AG04450 (cell line): ENCODE data around the gene TNFAIP3. TPM values are rescaled to one million over a fixed set of nuclear protein-coding genes. Genes with fewer than 3 reads are reported as not detected.

Experiments used
- CTCF ChIA-PET: fragments of 300-600, 350-600 bp; formaldehyde crosslinking; extraction: SDS; loops from one replicate; lab custom pipeline; 2022; ENCODE audit warnings: antibody characterized with exemption, inconsistent platforms; lab: Charles Lee
- POLR2A ChIA-PET: fragments of 350-600 bp; formaldehyde crosslinking; extraction: SDS; loops from one replicate; lab custom pipeline; 2021; ENCODE audit warnings: antibody characterized with exemption, inconsistent platforms; lab: Yijun Ruan, JAX
- DNase-seq: peaks from one replicate; pipeline ENCODE4 v3.0.0-alpha.2; 2011; ENCODE audit warnings: low read depth, low spot score
- H3K27ac ChIP-seq: one replicate; pipeline ENCODE4 v1.5.1; 2012; ENCODE audit warnings: low read depth, low read length, control low read depth
- H3K27me3 ChIP-seq: one replicate; pipeline ENCODE4 v1.6.0; 2012; ENCODE audit warnings: low read length; ENCODE audit not compliant: control insufficient read depth, insufficient read depth
- H3K4me3 ChIP-seq: 2 replicates; pipeline ENCODE4 v1.5.1; 2011; ENCODE audit warnings: mild to moderate bottlenecking, low read depth, low read length, control low read depth
- H3K9me3 ChIP-seq: 2 replicates; pipeline ENCODE4 v1.5.1; 2012; ENCODE audit warnings: low read length; ENCODE audit not compliant: control insufficient read depth, insufficient read depth
- CTCF ChIP-seq: IDR thresholded peaks from 2 replicates; pipeline ENCODE4 v1.5.1; 2011; ENCODE audit warnings: low read depth, low read length, control low read depth, inconsistent platforms
- polyA plus RNA-seq: library from polyadenylated mRNA; depleted of rRNA; stranded (reverse); fragments of >200 nt; gene quantifications from 2 replicates; pipeline ENCODE4 v1.2.3, GENCODE V29; 2011

TNFAIP3 gene
- polyA plus RNA-seq, 1 experiment, result 16.7 TPM

GRCh38 chr6:137868721-137869548, 1.9 kb downstream of the TNFAIP3 start:
- Histone ChIP-seq H3K4me3 (peak overlapping the region; percentile 89), H3K27ac (no peak overlapping the region), H3K27me3 (no peaks in the 10 kb centered on the region), H3K9me3 (no peaks in the 10 kb centered on the region; the same call in 1 of the 2 replicates)
- ChIA-PET CTCF (interaction anchor here (1.5 to 5.3 kb wide), 9 partner anchors 70 to 173 kb away, joined by 3 to 38 read pairs (median 11); no protein-coding TSS in a partner anchor), POLR2A (interaction anchor here (0.6 kb wide), 1 partner anchor 16 kb away, joined by 3 read pairs; no protein-coding TSS in a partner anchor)
- no peak for TF ChIP-seq CTCF
- DNase-seq, result no peak

GRCh38 chr6:137869549-137870307, 2.7 kb downstream of the TNFAIP3 start:
- H3K4me3 ChIP-seq, result peak overlapping the region; percentile 89
- CTCF ChIA-PET, result interaction anchor here (2.3 to 5.3 kb wide), 3 partner anchors 75 to 165 kb away, joined by 8 to 30 read pairs (median 11); no protein-coding TSS in a partner anchor

GRCh38 chr6:137870308-137870644, 3.2 kb downstream of the TNFAIP3 start:
- H3K9me3 ChIP-seq, result no peaks in the 10 kb centered on the region; the same call in 1 of the 2 replicates
- no peak for DNase-seq
- no peak overlapping the region for H3K27ac ChIP-seq
- peak overlapping the region; percentile 28 for H3K4me3 ChIP-seq
- CTCF ChIA-PET, result interaction anchor here (2.3 to 5.3 kb wide), 3 partner anchors 74 to 166 kb away, joined by 8 to 30 read pairs (median 11); no protein-coding TSS in a partner anchor
- no peaks in the 10 kb centered on the region for H3K27me3 ChIP-seq
- TF ChIP-seq CTCF, result no peak
- POLR2A ChIA-PET, result no interaction called here

More at GRCh38 chr6:137869549-137870307, 2.7 kb downstream of the TNFAIP3 start:
- POLR2A ChIA-PET, result no interaction called here
- Histone ChIP-seq H3K27ac (no peak overlapping the region), H3K9me3 (no peaks in the 10 kb centered on the region; the same call in 1 of the 2 replicates), H3K27me3 (no peaks in the 10 kb centered on the region)
- DNase-seq, result no peak
- TF ChIP-seq CTCF, result no peak

- CTCF ChIA-PET, result interaction anchor here (0.7 to 5.3 kb wide), 5 partner anchors 74 to 166 kb away, joined by 3 to 30 read pairs (median 8); no protein-coding TSS in a partner anchor
- TF ChIP-seq CTCF, result 0 out of 2 replicates have a peak, but pooled peaks have one; percentile 13
- no peak for DNase-seq
- Histone ChIP-seq H3K4me3 (peak overlapping the region; percentile 41), H3K27me3 (no peaks in the 10 kb centered on the region), H3K27ac (no peak overlapping the region), H3K9me3 (no peaks in the 10 kb centered on the region; the same call in 1 of the 2 replicates)
- POLR2A ChIA-PET, result no interaction called here
These were observed 3.7 kb downstream of the TNFAIP3 start for GRCh38 chr6:137870744-137871247.
